GM19099 (cell line): ENCODE data around the gene CFAP61.

Source experiments
- POLR2A ChIP-seq: IDR thresholded peaks from 3 replicates; pipeline ENCODE4 v1.6.1; 2011; ENCODE audit warnings: low read depth; ENCODE audit not compliant: insufficient read length; ENCODE audit errors: extremely low read depth

The CFAP61 gene

DNA sequence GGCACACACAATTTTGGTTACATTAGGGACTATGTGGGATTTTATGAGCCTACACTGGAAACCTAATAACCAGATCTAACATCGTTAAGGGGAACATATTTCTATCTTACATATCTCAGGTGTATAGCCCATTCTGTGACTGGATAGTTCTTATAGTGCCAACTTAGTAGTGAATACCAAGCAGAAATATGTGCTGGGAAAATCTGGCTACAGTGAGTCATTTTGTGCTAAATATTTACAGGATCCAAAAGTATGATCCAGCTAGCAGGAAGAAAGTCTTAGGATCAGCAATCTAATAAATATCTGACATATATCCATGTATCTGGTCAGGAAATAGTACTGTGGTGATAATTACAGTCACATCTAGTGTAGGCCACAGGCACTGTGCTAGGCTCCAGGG is 221.0 kb downstream of the CFAP61 start:
- TF ChIP-seq POLR2A, result no peak

DNA sequence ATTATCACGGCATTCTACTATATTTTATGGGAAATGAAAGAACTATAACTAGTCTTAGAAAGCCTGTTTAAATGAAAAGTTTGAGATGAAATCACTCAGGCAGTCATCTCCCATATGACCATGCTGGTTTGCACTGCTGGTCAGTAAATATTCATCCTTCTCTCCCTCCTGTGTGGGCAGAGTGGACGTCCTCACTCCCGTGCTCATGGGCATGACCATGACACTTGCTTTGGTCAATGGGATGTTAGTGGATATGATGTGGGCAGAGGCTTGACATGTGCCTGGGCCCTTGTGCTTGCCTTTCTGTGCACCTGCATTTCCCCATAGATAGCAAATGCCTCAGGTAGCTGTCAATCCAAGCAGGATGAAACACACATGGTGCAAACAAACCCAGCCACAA is 222.5 kb downstream of the CFAP61 start:
- TF ChIP-seq POLR2A, result no peak

DNA sequence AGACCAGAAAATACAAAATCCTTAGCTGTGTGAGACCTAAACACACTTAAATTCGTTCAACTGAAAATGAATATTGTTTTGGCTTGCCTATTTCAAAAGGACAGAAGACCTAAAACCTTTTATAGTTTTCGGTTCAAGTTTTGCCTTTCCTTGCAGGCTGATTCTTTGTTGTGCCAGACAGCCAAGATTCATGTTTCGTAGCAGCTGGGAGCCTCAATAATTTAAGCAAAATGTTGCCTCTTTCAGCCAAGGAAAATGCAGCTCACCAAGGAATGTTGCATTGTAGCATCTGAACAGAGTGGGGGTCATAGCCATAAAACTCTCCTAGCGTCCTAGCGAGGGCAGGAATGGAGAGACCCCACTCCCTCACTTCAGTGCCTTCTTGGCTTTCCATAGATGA is 223.3 kb downstream of the CFAP61 start:
- TF ChIP-seq POLR2A, result no peak

DNA sequence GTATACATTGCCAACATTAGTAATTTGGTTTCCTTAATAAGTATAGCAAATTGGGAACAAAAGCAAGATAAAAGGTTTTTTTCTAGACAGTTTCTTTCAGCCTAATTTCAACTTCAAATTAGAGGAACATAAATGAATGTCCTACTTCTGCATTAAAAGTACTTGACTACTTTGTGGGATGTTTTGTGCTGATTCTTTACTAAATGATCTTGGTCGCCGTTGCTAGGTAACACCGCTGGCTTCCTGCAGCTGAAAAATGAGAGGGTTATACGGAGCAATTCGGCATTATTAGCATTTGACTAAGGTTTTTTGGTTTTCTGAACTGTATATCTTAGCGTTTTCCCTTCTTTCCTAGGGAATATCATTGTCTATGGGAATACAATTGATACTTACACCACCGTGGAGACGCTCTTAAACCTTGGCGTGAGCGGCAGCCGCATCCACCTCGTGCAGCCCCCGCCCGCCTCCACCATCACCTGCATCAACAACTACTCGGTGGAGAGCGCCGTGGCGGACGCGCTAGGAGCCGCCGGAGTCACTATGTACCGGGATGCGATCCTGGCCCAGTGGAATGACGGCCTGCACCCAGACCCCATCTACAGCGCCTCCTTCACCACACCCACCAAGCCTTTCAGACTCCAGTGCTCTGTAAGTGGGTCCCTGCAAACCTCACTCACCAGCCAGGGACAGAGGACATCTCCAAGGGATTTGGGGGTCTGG is 224.6 kb downstream of the CFAP61 start:
- TF ChIP-seq POLR2A, result no peak

DNA sequence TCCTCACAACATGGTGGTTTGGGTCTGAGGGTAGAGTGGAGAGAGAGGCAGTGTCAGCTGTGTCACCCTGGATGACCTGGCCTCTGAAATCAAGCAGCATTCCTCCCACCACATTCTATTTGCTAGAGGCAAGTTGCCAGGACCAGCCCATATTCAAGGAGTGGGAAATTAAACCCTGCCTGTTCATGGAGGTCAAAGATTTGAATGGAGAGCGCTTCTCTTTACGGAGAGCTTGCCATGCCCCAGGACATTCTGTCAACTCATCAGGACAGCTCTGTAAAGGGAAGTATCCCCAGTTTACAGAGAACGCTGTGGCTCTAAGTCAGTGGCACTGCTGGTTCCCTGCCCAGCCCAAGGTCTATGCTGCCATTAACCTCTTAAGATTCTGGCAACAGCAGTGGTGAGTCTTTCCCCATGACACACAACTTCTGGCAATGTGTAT is 225.6 kb downstream of the CFAP61 start:
- TF ChIP-seq POLR2A, result no peak

DNA sequence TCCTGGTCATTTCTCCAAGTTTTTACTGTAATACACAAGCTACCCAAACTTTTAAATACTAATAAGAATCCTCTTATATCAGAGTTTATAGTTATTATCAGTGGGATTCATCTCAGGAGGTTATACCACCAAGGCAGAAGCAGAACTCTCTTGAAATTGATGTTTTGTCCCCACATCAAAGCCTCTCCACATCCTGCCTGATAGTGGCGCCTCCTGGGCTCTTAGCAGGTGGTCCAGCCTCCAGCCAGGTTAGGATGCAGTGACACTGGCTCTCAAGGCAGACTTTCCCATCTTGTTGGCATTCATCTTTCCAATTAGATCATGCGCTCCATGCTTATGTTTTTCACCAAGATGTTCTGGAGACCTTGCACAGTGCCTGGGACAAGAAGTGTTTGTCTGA is 233.7 kb downstream of the CFAP61 start:
- TF ChIP-seq POLR2A, result no peak

DNA sequence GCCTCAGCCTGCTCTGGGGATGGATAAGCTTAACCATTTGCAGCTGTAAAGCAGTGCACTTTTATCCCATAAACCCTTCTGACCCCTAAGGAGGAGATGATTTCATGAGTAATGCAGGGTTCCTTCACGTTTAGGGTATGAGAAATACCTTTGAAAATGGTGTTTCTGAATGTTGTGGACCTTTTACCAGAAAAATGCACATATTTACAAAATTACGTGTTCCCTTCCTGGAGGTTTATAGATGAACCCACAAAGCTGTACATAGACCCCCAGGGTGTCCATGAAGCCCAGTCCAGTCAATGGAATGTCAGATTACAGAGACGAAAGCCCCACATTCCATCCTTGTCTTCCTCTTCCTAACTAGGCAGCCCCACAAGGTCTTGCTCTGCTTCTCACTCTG is 237.0 kb downstream of the CFAP61 start:
- TF ChIP-seq POLR2A, result no peak

DNA sequence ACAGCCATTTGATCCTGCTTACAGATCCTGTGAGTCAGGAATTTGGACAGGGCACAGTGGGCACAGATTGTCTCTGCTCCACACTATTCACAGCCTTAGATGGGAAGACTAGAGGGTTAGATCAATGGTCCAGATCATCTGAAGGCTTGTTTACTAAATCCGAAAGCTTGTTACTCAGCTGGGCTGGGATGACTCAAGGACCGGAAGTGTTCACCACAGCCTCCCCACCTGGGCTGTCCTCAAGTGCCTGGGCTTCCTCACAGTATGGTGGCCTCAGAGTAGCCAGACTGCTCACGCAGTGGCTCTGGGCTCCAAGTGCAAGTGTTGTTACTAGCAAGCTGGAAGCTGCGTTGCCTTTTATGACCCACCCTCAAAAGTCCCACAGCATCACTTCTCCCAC is 240.1 kb downstream of the CFAP61 start:
- no peak for TF ChIP-seq POLR2A

DNA sequence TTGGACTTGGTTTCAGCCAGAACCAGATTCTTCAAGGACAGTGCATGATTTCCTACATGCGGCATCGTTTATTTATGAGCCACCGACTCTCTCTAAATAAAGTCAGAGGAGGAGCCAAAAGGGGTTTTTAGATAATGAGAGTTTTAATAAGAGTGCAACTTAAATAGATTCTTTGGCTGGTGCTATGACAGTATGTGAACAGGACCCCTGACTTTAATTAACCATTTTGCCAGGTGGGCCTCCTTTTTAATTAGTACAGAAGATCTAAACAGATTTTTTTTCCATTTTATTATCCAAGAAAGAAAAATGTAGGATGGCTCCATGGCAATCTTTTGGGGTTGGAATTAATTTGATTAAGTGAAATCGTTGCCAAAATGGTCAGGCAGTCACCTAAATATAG is 240.8 kb downstream of the CFAP61 start:
- TF ChIP-seq POLR2A, result no peak

DNA sequence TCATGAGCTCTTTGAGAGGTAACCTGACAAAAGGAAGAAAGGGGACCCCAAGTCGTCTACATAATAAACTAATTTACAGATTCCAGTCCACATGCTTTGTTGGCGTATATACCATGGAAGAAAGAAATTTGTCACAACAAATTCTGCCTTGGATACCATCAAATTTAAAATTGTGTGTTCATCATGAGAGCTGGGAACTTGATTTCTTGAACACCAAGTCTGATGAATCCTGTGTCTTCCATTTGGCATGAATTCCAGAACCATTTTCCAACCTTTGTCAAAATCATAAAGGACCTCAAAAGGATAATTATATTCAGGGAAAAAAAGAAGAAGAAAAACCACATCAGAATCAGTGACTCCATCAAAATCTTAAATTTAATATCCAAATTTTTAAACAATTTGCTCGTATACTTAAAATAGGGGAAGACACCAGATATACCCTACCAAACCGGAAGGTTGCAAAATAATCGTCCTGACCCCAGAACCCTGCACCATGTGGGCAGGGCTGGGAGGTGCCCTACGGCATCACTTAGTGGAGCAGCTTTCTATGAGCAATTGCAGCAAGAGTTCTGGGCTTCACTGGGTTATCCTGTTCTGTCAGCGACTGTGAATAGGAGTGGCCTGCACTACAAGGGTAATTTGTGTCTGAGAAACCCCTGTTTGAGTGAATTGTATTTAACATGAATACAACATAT is 241.5 kb downstream of the CFAP61 start:
- TF ChIP-seq POLR2A, result no peak

DNA sequence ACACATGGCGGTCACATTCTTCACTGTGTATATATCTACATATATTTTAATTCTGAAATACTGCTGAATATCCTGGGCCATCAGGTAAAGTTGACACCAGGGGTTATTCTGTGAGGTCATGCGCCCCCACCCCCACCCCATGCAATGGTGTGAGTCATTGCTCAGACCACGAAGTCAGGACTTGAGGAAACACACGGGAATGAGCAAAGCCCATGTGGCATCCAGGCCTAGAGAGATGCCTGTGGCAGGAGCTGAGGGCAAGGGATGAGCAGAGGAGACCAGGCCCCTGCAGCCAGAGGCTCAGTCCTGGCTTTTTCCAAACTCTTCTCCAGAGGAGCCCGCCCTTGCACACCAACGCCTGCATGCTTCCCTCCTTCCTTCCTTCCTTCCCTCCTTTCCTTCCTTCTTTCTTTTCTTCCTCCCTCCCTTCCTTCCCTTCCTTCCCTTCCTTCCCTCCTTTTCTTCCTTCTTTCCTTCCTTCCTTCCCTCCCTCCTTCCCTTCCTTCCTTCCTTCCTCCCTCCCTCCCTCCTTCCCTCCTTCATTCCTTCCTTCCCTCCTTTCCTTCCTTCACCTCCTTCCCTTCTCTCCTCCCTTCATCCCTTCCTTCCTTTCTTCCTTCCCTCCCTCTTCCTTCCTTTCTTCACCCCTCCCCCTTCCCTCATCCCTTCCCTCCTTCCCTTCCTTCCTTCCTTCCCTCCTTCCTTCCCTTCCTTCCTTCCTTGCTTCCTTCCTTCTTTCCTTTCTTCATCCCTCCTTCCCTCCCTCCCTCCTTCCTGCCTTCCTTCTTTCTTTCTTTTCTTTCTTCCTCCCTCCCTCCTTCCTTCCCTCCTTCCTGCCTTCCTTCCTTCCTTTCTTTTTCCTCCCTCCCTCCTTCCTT is 243.5 kb downstream of the CFAP61 start:
- no peak for TF ChIP-seq POLR2A

DNA sequence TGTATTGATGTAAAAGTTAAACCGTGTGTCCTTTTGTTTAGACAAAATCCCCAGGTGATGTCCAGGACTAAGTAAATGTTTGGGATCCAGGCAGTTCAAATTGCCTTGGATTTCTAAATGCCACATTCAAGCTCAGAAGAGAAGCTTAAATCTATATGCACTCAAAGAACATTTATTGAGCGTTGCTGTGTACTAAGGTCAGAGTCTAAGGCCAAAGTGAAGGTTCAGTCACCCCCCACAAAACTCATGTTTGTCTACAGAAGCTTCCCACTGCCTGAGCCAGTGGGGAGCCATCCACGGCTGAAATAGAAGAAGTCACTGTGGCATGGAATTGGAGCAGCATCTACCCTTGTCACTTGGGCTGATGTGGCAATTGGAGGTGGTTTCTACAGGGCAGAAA is 244.8 kb downstream of the CFAP61 start:
- no peak for TF ChIP-seq POLR2A

DNA sequence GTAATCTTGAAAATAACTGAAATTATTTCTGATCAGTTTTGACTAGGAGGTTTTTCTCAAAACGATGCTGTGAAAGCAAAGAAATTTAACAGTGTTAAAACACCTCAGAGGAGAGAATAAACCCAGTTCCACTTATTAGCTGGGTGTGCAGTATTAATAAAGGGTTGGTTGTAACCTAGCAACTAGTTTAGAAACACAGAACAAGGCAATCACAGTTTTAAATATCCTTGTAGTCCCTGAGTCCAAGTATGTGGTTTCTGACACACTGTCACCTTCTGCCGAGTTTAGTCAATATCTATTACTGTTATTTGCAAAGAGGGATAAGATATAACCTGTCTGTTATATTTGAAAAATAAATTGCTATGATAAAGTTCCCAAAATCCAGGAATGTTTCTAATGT is 245.4 kb downstream of the CFAP61 start:
- TF ChIP-seq POLR2A, result no peak

DNA sequence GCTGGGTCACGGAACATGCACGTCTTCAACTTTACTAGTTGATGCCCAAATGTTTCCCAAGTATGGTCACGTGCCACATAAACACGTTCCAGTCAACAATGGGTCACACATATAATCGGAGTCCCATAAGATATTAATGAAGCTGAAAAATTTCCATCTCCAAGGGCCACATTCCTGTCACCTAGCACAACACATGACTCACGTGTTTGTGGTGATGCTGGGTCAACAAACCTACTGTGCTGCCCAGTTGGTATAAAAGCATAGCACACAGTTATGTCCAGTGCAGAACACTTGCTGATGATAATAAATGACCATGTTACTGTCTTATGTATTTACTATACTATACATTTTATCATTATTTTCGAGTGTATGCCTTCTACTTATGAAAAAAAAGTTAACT is 247.6 kb downstream of the CFAP61 start:
- TF ChIP-seq POLR2A, result no peak

DNA sequence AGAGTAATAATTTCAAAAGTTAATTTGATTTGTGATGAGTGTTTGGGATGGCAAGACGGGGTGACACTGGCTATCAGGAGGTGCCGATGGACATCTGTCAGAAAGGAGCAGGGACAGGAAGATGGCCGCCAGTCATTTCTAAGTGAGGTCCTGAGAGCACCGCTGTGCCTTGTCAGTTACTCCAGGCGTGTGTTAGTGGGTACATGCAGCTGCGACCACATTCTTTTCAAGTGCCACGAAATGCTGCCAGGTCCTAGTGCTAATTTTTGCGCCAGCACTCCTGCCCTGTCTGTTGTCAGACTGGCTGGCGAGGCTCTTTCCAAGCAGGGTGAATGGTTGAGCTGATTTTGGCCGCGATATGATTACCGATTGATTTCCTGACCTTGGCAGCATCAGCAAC is 251.0 kb downstream of the CFAP61 start:
- TF ChIP-seq POLR2A, result no peak

DNA sequence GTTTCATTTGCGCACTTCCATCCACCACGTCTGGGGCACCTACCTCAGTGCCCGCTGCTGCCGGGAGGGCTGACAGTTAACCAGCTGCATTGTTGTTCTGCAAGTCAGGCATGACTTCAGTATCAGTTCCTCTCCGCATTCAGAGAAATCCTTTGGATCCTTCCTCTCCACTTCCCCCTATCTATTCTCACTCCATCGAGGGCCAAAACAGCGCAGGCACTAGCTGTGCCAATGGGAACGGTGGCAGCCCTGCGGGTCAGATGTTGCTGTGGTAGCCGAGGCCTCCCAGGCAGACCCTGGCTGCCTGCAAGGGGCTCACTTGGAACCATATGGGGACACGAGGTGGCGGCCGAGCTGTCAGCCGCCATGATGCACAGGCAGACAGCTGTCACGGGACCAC is 251.4 kb downstream of the CFAP61 start:
- TF ChIP-seq POLR2A, result no peak

DNA sequence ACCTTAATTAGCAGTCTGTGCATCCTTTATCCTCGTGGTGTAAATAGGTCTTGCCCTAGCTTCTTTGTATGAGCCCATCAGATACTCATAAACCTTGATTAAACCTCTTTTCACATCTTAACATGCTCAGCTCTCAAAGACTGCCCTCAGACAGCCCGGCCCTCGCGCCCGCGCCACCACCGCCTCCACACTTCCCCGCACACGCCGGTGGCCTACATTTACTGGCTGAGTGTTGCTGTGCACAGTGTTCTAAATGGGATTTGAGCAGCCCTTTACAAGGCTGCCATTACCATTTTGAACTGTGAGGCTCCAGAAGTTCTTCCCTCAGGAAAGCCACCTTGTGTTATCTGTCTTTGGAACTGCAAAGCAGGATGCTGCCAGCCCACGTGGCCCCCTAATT is 252.6 kb downstream of the CFAP61 start:
- TF ChIP-seq POLR2A, result no peak

DNA sequence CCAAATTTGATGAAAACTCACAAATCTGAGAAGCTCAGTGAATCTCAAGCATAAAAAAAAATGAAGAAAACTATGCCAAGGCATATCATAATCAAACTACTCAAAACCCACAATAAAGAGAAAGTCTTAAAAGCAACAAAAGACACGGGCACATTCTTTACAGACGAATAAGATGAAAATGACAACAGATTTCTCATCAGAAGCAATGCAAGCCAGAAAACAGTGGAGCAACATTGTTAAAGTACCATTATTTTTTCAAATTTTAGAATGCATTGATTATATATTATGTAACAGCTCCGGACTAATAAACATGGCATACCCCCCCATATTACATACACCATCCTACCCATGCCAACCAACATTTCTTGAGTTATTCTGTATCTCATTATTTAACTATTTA is 260.2 kb downstream of the CFAP61 start:
- TF ChIP-seq POLR2A, result no peak
